H1 (cell line): Measurements from ENCODE around the gene UBE2Q2. TPM values are rescaled to one million over a fixed set of nuclear protein-coding genes. Genes with fewer than 3 reads are reported as not detected.

Source experiments
- CHD1 ChIP-seq: IDR thresholded peaks from 2 replicates; pipeline ENCODE4 v1.6.1; 2012; ENCODE audit warnings: low read depth, low read length, improper control_type of control experiment
- CHD2 ChIP-seq: IDR thresholded peaks from 2 replicates; pipeline ENCODE4 v1.6.1; 2012; ENCODE audit warnings: low read length, improper control_type of control experiment
- FOSL1 ChIP-seq: IDR thresholded peaks from 2 replicates; pipeline ENCODE4 v1.6.1; 2011; ENCODE audit warnings: mild to moderate bottlenecking, low read depth, low read length, moderate library complexity; ENCODE audit not compliant: insufficient read depth
- HDAC2 ChIP-seq, 2 experiments: fragments of 300-600 bp in 1 of 2; sonication (generic) in 1 of 2; IDR thresholded peaks; 2 replicates each; pipeline ENCODE4 v1.6.1; 2011 to 2012; ENCODE audit warnings: low read depth in 2 of 2, low read length in 2 of 2, mild to moderate bottlenecking in 2 of 2, moderate library complexity in 2 of 2, borderline replicate concordance in 1 of 2, inconsistent platforms in 1 of 2
- SRF ChIP-seq: IDR thresholded peaks from 2 replicates; pipeline ENCODE4 v1.6.1; 2011; ENCODE audit warnings: mild to moderate bottlenecking, low read depth, low read length, moderate library complexity
- USF2 ChIP-seq: IDR thresholded peaks from 2 replicates; pipeline ENCODE4 v1.6.1; 2011; ENCODE audit warnings: low read length, improper control_type of control experiment
- polyA plus RNA-seq, 7 experiments: library from polyadenylated mRNA; depleted of rRNA in 3 of 7; stranded (reverse) in 5 of 7; unstranded in 2 of 7; fragments of >200 nt in 5 of 7; fragments of 200-250 nt in 2 of 7; gene quantifications; 1 replicate in 5 of 7; 2 replicates in 1 of 7; 4 replicates in 1 of 7; pipeline versions ENCODE4 v1.2.1 to v1.2.3, GENCODE V29; 2011 to 2013; ENCODE audit warnings: missing spikeins in 2 of 7, mixed read lengths in 2 of 7
- total RNA-seq: library from RNA; stranded (reverse); fragmentation: NEBNext Ultra II Directional; extraction: Animal tissue kit (Norgen Biotek cat#: 25700); gene quantifications from 2 replicates; pipeline ENCODE4 v1.2.1, GENCODE V29; 2021
- TF ChIP-seq, protein P1 (sequence below): fragments of 300-600 bp; sonication (generic); IDR thresholded peaks from 2 replicates; pipeline ENCODE4 v1.7.1; 2012; ENCODE audit warnings: low read length, moderate library complexity, mild to moderate bottlenecking, inconsistent platforms; ENCODE audit not compliant: insufficient replicate concordance

Gene UBE2Q2
- total and polyA plus RNA-seq, 2 of the 8 experiments (the other 6 are each of a cell fraction or from before 2014, with no cell fraction given): 10.1 to 22.7 TPM

DNA sequence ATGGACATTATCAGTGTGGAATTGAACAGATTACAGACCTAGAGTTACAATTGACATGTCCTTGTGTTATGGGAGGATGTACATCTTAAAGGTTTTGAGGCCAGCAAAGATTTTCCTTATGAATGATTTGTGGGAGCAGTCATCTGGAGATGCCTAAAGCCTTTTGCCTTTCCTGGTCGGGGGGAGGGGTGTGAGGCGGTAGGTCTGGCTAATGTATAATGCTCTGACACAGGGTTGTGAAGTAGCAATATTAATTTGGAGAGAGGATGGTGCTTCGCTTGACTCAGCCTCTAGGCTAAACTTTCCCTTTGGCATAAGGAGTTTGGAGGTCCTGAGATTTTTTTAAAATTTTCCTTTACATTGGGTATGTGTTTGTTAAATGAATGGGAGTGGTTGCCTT, 83.7 kb downstream of the UBE2Q2 start (continued):
- TF ChIP-seq USF2 (no peak), HDAC2 (IDR thresholded peaks at IDR 0.05; ENCODE audit: borderline replicate concordance in 1 of 2, low read depth in 2 of 2, low read length in 2 of 2) (no peak), CHD1 (no peak), FOSL1 (no peak), SRF (no peak), CHD2 (no peak)
- TF ChIP-seq, protein P1, sequence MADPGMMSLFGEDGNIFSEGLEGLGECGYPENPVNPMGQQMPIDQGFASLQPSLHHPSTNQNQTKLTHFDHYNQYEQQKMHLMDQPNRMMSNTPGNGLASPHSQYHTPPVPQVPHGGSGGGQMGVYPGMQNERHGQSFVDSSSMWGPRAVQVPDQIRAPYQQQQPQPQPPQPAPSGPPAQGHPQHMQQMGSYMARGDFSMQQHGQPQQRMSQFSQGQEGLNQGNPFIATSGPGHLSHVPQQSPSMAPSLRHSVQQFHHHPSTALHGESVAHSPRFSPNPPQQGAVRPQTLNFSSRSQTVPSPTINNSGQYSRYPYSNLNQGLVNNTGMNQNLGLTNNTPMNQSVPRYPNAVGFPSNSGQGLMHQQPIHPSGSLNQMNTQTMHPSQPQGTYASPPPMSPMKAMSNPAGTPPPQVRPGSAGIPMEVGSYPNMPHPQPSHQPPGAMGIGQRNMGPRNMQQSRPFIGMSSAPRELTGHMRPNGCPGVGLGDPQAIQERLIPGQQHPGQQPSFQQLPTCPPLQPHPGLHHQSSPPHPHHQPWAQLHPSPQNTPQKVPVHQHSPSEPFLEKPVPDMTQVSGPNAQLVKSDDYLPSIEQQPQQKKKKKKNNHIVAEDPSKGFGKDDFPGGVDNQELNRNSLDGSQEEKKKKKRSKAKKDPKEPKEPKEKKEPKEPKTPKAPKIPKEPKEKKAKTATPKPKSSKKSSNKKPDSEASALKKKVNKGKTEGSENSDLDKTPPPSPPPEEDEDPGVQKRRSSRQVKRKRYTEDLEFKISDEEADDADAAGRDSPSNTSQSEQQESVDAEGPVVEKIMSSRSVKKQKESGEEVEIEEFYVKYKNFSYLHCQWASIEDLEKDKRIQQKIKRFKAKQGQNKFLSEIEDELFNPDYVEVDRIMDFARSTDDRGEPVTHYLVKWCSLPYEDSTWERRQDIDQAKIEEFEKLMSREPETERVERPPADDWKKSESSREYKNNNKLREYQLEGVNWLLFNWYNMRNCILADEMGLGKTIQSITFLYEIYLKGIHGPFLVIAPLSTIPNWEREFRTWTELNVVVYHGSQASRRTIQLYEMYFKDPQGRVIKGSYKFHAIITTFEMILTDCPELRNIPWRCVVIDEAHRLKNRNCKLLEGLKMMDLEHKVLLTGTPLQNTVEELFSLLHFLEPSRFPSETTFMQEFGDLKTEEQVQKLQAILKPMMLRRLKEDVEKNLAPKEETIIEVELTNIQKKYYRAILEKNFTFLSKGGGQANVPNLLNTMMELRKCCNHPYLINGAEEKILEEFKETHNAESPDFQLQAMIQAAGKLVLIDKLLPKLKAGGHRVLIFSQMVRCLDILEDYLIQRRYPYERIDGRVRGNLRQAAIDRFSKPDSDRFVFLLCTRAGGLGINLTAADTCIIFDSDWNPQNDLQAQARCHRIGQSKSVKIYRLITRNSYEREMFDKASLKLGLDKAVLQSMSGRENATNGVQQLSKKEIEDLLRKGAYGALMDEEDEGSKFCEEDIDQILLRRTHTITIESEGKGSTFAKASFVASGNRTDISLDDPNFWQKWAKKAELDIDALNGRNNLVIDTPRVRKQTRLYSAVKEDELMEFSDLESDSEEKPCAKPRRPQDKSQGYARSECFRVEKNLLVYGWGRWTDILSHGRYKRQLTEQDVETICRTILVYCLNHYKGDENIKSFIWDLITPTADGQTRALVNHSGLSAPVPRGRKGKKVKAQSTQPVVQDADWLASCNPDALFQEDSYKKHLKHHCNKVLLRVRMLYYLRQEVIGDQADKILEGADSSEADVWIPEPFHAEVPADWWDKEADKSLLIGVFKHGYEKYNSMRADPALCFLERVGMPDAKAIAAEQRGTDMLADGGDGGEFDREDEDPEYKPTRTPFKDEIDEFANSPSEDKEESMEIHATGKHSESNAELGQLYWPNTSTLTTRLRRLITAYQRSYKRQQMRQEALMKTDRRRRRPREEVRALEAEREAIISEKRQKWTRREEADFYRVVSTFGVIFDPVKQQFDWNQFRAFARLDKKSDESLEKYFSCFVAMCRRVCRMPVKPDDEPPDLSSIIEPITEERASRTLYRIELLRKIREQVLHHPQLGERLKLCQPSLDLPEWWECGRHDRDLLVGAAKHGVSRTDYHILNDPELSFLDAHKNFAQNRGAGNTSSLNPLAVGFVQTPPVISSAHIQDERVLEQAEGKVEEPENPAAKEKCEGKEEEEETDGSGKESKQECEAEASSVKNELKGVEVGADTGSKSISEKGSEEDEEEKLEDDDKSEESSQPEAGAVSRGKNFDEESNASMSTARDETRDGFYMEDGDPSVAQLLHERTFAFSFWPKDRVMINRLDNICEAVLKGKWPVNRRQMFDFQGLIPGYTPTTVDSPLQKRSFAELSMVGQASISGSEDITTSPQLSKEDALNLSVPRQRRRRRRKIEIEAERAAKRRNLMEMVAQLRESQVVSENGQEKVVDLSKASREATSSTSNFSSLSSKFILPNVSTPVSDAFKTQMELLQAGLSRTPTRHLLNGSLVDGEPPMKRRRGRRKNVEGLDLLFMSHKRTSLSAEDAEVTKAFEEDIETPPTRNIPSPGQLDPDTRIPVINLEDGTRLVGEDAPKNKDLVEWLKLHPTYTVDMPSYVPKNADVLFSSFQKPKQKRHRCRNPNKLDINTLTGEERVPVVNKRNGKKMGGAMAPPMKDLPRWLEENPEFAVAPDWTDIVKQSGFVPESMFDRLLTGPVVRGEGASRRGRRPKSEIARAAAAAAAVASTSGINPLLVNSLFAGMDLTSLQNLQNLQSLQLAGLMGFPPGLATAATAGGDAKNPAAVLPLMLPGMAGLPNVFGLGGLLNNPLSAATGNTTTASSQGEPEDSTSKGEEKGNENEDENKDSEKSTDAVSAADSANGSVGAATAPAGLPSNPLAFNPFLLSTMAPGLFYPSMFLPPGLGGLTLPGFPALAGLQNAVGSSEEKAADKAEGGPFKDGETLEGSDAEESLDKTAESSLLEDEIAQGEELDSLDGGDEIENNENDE: no peak
